ENCODE results near the gene PTPN22. TPM values are rescaled to one million over a fixed set of nuclear protein-coding genes. Genes with fewer than 3 reads are reported as not detected.

Gene PTPN22
- total and polyA plus RNA-seq, 9 of the 15 experiments (the other 6 are each of a cell fraction or from before 2014, with no cell fraction given): 0.45 to 4.6 (median 1.1) TPM

DNA sequence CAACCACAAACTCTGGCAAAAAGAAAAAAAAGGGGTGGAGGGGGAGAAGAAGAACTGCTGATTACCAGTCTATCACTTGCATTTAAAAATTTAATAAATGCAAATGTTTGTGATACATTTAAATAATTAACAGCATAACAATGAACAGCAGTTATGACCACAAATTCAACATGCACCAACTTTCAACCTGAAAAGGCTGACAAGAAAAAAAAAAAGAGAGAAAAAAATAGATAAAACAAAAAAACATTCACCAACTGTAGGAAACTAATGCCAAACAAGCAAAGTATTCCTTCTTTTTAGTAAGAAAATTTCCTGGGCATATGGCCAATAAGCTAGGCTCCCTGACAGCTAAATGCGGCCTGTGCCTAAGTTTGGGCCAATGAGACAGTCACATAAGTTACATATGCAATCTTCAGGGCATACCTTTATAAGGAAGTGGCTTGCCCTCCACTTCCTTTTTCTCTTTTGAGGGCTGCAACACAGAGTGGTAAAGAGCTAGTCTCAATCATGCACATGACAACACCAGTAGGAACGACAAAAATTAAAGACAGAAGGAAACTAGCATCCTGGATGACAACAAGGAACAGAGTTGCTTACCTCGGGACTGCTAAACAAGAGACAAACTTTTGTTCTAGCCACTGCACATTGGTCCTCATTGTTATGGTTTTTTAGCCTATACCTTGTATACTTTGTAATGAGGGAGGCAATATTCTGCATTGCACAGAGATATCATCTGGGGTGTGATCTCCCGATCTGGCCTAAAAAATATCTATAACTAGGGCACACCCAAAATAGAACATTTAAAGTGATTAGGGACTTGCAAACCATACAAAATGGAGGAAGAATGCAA, 88.0 kb downstream of the PTPN22 start (continued):
- TF ChIP-seq, protein P1, sequence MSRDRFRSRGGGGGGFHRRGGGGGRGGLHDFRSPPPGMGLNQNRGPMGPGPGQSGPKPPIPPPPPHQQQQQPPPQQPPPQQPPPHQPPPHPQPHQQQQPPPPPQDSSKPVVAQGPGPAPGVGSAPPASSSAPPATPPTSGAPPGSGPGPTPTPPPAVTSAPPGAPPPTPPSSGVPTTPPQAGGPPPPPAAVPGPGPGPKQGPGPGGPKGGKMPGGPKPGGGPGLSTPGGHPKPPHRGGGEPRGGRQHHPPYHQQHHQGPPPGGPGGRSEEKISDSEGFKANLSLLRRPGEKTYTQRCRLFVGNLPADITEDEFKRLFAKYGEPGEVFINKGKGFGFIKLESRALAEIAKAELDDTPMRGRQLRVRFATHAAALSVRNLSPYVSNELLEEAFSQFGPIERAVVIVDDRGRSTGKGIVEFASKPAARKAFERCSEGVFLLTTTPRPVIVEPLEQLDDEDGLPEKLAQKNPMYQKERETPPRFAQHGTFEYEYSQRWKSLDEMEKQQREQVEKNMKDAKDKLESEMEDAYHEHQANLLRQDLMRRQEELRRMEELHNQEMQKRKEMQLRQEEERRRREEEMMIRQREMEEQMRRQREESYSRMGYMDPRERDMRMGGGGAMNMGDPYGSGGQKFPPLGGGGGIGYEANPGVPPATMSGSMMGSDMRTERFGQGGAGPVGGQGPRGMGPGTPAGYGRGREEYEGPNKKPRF (IDR thresholded peaks at IDR 0.05; ENCODE audit: low read depth, low read length): no peak
- no peak for TF ChIP-seq ETV1 (tag; conservative IDR thresholded peaks at IDR 0.05; ENCODE audit: low read depth)
- TF ChIP-seq, protein P2, sequence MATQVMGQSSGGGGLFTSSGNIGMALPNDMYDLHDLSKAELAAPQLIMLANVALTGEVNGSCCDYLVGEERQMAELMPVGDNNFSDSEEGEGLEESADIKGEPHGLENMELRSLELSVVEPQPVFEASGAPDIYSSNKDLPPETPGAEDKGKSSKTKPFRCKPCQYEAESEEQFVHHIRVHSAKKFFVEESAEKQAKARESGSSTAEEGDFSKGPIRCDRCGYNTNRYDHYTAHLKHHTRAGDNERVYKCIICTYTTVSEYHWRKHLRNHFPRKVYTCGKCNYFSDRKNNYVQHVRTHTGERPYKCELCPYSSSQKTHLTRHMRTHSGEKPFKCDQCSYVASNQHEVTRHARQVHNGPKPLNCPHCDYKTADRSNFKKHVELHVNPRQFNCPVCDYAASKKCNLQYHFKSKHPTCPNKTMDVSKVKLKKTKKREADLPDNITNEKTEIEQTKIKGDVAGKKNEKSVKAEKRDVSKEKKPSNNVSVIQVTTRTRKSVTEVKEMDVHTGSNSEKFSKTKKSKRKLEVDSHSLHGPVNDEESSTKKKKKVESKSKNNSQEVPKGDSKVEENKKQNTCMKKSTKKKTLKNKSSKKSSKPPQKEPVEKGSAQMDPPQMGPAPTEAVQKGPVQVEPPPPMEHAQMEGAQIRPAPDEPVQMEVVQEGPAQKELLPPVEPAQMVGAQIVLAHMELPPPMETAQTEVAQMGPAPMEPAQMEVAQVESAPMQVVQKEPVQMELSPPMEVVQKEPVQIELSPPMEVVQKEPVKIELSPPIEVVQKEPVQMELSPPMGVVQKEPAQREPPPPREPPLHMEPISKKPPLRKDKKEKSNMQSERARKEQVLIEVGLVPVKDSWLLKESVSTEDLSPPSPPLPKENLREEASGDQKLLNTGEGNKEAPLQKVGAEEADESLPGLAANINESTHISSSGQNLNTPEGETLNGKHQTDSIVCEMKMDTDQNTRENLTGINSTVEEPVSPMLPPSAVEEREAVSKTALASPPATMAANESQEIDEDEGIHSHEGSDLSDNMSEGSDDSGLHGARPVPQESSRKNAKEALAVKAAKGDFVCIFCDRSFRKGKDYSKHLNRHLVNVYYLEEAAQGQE (IDR thresholded peaks at IDR 0.05; ENCODE audit: borderline replicate concordance): no peak
- TF ChIP-seq, protein P2 (CRISPR knock-in tag; IDR thresholded peaks at IDR 0.05; ENCODE audit: low read depth): no peak
- no peak for TF ChIP-seq IRF2 (CRISPR knock-in tag; IDR thresholded peaks at IDR 0.05)
- TF ChIP-seq MYNN (IDR thresholded peaks at IDR 0.05): no peak
- no peak for TF ChIP-seq MYNN (CRISPR knock-in tag; IDR thresholded peaks at IDR 0.05)
- TF ChIP-seq EP300 (IDR thresholded peaks at IDR 0.05; ENCODE audit: low read length): no peak
- no peak for TF ChIP-seq EHMT2 (IDR thresholded peaks at IDR 0.05)
- TF ChIP-seq KLF1 (tag; IDR thresholded peaks at IDR 0.05): no peak
- no peak for TF ChIP-seq NR3C1 (CRISPR knock-in tag; IDR thresholded peaks at IDR 0.05)
- TF ChIP-seq ETV5 (CRISPR knock-in tag; IDR thresholded peaks at IDR 0.05; ENCODE audit: low read depth): no peak
- TF ChIP-seq, protein P3, sequence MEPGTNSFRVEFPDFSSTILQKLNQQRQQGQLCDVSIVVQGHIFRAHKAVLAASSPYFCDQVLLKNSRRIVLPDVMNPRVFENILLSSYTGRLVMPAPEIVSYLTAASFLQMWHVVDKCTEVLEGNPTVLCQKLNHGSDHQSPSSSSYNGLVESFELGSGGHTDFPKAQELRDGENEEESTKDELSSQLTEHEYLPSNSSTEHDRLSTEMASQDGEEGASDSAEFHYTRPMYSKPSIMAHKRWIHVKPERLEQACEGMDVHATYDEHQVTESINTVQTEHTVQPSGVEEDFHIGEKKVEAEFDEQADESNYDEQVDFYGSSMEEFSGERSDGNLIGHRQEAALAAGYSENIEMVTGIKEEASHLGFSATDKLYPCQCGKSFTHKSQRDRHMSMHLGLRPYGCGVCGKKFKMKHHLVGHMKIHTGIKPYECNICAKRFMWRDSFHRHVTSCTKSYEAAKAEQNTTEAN (CRISPR knock-in tag; IDR thresholded peaks at IDR 0.05): no peak
- TF ChIP-seq POLR3A (IDR thresholded peaks at IDR 0.05; ENCODE audit: borderline replicate concordance, extremely low read depth, insufficient read depth, insufficient read length): no peak

Data from K562 (cell line).